GM19239 (cell line): ENCODE data around the gene TAS2R40.
"Not testable (repeated sequence)": the region's sequence is repeated elsewhere in the genome, so short reads cannot be mapped to it uniquely, and the experiment has no call there.

Experiments
- DNase-seq: peaks from one replicate; pipeline ENCODE4 v3.0.0; 2011; ENCODE audit warnings: low spot score; ENCODE audit not compliant: insufficient read length
- FAIRE-seq: peaks from 2 replicates; lab custom pipeline; 2011; peaks lifted over from hg19 to GRCh38; lab: Jason Lieb, UNC

TAS2R40 gene

DNA sequence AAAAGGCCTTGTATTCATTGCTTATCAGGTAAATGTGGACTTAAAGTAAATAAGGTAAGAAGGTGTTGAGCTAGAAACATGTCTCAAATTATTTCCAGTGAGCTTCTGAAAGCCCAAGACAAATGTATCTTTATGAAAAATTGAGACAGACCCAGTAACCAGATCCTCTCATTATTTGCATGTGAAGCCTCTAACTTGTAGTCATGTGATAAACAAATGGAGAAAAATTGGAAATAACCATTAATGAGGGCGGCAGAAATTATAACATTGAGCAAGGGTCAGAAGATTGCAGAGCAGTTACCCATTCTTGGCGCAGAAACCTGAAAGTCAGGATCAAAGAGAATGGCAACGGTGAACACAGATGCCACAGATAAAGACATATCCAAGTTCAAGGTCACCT, at the start of gene TAS2R40:
Gene TAS2R40, plus strand, starts transcription at position 301 of the 400 bp plus-strand sequence. Its CDS starts 42 bp downstream, at position 343.
- FAIRE-seq (no peak), DNase-seq (no peak)

DNA sequence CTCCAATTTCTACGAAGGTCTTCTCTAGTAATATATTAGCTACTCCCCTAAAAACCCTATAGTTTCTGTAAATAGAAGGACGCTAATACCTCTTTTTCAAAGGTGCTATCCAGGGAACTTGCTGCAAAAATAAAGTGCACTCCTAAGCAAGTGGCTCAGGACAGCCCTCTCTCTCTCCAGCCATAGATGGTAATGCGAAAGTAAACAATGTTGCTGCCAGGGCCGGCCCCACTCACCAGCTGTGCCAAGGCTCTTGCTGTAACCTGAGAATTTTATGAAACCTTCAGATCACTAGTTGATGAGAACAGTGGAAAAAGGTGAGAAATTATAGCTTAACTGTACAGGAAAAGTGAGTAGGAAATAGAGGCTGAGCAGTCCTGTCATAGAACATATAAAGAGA, 49.5 kb upstream of the TAS2R40 start:
- no peak for DNase-seq
- no peak for FAIRE-seq

DNA sequence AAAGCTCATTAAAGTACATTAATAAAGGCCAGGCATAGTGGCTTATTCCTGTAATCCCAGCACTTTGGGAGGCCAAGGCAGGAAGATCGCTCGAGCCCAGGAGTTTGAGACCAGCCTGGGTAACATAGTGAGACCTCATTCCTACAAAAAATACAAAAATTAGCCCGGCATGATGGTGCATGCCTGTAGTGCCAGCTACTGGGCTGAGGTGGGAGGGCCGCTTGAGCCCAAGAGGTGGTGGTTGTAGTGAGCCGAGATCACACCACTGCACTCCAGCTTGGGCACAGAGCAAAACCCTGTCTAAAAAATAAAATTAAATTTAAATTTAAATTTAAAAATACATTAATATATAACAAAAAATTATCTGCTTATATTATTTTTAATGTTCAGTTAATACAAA, 45.7 kb upstream of the TAS2R40 start:
- FAIRE-seq = no peak
- no peak for DNase-seq

DNA sequence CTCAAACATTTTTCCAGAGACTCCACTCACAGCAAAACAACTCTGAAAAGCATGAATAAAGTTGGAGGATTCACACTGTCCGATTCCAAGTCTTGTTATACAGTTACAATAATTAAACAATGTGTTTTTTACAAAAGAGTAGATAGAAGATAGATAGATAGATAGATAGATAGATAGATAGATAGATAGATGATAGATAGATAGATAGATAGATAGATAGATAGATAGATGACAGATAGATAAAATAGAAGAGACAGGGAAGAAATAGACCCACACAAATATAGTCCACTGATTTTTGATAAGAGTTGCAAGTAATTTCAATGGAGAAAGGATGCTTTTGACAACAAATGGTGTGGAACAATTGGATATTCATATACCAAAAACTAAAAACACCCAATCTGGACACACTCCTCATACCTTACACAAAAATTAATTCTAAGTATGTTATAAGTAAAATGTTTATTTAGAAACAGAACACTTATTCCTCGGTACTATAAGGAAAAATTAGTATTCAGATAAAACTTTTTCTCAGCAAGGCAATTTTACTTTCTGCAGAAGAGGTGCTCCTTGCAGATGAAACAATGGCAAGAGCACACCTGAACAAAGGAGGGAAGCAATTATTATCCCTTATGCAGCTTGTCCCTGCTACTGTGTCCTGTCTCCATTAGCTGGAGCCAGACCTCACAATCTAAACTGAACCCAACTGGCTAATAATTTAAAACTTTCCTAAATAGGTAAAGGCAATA, 44.3 kb upstream of the TAS2R40 start:
- DNase-seq (no peak), FAIRE-seq (no peak)

DNA sequence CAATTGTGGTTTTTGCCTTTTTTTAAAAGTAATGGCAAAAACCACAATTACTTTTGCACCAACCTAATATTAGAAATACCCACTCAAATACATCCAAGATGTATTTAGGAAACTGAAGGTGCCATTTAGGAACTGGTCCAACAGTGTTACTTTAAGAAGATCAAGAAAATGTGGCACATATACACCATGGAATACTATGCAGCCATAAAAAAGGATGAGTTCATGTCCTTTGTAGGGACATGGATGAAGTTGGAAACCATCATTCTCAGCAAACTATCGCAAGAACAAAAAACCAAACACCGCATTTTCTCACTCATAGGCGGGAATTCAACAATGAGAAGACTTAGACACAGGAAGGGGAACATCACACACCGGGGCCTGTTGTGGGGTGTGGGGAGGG, 41.1 kb upstream of the TAS2R40 start:
- not testable (repeated sequence) for DNase-seq, FAIRE-seq

DNA sequence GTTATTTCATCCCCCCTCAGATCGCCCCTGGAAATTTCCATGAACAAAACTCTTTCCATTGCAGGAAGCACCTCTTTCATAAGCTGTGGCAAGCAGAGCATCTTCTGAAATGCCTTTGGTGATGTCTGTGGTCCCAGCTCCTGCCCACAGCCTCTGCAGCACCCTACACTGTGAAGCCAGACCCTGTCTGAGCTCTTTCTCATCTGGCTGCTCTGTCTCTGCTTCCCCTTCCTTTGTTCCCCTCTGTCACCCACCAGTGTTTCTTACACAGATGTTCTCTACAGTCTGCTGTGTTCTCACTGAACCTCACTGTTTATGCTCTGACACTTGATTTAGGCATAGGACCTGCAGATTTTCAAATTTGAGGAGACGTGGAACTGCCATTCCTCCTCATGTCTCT, 40.5 kb upstream of the TAS2R40 start:
- FAIRE-seq = no peak
- DNase-seq = no peak

DNA sequence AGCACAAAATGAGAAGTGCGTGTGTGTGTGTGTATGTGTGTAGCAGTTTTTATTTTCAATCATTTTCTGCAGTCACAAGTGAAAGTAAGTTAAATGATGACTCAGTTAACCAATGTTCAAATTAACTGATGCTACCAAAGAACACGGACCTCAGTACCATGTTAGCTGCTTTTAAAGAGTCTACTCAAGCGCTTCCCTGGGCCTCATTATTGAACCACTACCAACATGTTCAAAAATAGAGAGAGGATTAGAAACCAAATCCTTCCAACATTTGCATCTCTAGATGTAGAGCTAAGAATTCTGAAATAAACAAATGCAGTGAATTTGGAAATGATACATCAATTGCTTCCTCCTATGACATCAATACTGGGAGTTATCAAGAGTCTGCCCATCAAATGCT, 38.8 kb upstream of the TAS2R40 start, which contains the start of gene TAS2R39:
Gene TAS2R39, plus strand, starts transcription at position 396 of the 400 bp plus-strand sequence. Its CDS starts 0 bp downstream, at position 396.
- FAIRE-seq = no peak
- no peak for DNase-seq

DNA sequence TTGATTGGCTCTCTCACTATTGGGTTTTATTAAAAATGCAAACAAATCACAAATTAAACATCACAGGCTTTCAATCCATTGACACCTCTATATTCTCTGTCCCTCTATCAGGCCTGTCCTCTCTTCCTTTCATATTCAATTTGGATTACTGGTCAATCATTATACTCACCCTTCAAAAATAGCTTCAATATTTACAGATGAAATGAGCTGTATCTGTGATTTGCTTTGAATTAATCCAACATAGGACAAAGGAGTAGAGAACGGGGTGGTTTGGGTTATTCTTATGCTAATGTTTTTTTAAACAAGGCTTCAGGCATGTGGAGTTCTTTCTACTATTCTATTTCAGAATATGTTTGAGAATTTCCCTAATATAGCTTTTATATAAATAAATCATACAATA, 36.3 kb upstream of the TAS2R40 start:
- DNase-seq (no peak), FAIRE-seq (no peak)

DNA sequence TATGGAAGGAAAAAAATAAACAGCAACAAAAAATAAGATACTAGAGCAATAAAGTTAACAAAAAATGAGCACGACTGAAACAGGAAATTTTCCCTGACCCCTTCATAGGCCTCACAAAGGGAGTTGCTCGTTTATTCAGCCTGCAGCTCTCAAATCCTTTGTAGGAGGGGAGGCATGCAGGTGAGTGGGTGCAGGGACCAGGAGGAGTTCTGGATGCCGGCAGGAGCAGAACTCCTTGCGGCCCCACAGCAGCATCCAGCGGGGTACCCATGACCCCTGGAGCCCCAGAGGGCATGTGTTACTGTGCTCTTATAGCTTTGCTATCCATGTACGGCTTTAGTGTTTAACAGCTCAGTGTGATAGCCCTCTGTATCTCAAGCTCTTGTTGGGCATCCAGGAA, 32.8 kb upstream of the TAS2R40 start:
- FAIRE-seq = no peak

DNA sequence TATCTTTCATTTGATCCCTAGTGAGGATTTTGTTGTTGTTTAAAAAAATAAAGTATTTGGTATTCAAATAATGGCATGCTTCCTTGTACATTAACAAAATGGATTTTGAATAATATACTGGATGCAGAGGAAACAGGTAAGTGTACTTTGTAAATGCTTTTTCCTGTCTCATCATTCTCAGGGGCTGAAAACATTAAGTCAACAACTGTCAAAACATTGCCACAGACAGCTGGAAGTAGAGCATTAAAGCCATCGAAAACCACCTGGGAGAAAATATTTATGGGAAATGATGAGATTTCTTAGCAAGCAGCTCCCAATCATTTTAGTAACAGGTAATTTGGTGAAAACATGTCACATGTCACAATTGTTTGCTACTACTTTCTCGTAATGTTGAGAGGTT, 28.0 kb upstream of the TAS2R40 start:
- no peak for FAIRE-seq

More for the DNA sequence above, 32.8 kb upstream of the TAS2R40 start:
- DNase-seq = no peak

DNA sequence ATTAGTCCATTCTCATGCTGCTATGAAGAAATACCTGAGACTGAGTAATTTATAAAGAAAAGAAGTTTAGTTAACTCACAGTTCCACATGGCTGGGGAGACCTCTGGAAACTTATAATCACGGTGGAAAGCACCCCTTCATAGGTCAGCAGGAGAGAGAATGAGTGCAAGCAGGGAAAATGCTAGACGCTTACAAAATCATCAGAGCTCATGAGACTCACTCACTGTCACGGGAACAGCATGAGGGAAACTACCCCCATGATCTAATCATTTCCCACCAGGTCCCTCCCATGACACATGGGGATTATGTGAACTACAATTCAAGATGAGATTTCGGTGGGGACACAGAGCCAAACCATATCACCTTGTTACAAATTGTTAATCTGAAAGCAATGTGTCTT, 22.8 kb upstream of the TAS2R40 start:
- no peak for FAIRE-seq
- no peak for DNase-seq

More for the DNA sequence above, 28.0 kb upstream of the TAS2R40 start:
- DNase-seq = no peak

DNA sequence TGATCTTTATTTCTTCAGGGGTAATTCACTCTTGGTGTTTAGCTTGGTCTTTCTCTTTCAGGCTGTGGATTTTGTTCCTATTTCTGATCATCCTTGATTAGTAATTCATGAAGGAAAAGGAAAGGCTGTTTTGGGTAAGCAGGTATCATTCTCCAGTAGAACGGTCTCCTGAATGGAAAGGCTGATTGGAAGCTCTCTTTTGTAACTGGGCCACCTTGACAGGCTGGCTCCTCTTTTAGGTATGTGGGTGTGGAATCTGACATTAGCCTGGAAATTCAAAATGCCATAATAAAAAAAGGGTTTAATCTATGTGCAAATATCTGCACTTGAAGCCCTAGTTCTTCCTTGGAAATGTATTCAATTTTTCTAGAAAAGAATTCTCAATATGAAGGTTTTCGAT, 19.7 kb upstream of the TAS2R40 start:
- no peak for DNase-seq
- no peak for FAIRE-seq

DNA sequence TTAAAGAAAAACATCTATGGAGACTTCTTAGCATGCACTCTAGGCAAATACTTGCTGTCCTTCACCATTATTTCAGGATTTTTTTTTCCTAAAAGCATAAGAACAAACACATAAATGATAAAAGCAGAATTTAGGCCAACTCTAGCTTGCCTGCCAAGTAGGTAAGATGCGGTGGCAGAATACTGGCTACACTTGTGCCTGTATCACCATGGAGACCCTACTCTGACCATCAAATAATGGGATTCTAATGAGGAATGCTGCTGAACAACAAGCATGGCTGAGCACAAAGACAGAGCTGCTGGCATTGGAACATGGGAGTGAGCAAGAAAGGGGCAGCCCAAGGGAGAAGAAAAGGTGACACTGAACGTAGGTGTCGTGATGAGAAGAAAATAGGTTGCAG, 18.5 kb upstream of the TAS2R40 start:
- FAIRE-seq (no peak), DNase-seq (no peak)

DNA sequence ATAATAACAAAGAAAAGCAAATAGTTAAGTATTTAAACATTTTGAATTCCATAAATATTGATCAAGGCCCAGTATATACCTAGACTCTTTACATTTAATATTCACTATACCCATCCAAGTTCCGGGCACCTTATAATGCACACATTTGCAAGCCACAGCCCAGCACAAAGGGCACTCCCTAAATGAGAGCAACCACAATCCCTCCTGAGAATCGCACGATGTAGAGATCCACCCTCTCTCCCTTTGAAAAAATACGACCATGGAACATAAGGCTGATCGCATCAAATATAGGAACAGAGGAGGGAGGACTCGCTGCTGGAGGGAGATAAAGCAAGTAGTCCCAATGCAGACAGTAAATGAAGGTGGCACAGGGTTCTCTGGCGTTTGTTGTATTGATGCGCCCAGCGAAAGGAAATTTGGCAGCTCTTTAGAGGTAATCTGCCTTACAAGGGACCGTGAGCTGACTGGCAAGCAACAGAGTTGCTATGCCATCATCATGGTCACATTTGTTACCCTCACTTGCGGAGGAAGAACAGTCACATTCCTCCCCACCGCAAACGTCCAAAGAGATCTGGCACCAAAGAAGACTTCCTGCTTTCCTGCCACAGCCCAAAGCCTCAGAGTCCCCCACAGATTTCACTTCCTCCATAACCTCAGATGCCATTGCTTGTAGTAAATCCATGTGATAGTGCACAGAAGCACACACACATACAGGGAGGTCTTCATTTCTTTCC, 16.1 kb upstream of the TAS2R40 start:
- FAIRE-seq = peak; percentile 86
- peak; percentile 16 for DNase-seq

DNA sequence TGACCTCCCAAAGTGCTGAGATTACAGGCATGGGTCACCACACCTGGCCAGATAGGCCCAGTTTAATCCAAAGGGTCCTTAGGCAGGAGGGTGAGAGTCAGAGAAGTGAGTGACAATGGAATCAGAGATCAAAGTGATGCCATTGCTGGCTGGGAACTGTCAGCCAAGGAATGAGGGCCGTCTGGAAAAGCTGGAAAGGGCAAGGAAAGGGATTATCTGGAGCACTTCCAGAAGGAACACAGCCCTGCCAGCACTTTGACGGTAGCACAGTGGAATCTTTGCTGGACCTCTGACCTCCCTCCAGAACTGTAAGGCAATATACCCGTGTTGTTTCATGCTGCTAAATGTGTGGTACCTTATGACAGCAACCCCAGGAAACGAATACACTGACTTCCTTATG, 11.3 kb upstream of the TAS2R40 start:
- DNase-seq (no peak), FAIRE-seq (no peak)

DNA sequence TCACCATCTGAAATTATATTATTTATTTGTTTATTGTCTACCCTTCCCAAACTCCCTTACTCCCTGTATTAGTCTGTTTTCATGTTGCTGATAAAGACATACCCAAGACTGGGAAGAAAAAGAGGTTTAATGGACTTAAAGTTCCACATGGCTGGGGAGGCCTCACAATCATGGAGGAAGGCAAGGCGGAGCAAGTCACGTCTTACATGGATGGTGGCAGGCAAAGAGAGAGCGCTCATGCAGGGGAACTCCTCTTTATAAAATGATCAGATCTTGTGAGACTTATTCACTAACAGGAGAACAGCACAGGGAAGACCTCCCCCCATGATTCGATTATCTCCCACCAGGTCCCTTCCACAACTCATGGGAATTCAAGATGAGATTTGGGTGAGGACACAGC, 8.4 kb upstream of the TAS2R40 start:
- not testable (repeated sequence) for DNase-seq, FAIRE-seq

DNA sequence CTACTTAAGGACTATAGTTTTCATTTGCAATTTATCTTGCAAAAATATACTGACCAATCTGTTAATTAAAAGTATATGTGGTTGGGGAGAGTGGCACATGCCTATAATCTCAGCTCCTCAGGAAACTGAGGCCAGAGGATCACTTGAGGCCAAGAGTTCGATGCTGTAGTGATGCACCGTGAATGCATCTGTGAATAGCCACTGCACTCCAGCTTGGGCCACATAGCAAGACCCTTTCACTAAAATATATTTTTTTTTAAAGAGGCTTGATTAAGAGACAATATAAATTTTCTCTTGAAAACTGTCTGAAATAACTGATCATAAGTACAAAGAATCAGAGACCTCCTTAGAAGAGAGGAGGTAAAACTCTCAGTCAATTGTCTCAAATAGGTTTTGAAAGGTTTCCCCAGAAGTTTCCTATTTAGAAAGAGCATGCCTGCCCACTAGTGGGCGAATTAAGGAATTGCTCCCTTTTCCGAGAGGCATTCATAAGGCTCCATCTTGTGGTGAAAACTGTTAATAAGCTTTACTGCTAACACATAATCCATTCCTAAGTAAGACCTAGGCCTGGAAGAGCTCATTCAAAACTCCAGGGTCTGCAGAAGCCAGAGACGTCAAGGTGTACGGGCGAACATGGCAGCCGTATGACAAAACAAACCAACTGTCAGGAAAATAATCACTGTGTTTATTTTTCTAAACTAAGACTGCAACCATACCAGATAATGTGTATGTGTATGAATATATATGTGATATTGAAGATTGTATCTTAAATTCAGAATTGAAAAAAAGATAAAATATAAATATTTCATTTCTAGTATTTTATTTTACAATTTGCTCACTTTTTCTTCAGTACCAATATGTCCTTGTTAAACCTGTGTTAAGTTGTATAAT, 6.8 kb upstream of the TAS2R40 start:
- peak; percentile 63 for DNase-seq
- FAIRE-seq = peak; percentile 97

DNA sequence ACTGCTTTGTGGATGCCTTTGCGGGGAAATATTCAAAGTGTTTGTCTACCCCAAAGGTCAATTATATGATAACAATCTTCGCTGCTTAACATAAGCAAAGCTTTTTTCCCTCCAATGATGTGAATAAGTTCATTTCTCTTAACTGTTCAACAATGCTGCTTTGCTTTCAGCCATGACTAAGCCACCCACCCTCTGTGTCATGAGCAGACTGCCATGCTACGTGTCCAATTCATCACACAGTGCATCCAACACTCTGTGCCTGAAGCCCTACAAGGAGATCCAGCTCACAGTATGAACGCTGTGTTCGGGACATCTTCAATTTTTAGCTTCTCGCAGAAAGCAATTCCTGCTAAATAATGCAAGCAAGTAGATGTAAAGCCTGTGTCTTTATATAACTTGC, 5.7 kb upstream of the TAS2R40 start:
- DNase-seq (no peak), FAIRE-seq (no peak)

DNA sequence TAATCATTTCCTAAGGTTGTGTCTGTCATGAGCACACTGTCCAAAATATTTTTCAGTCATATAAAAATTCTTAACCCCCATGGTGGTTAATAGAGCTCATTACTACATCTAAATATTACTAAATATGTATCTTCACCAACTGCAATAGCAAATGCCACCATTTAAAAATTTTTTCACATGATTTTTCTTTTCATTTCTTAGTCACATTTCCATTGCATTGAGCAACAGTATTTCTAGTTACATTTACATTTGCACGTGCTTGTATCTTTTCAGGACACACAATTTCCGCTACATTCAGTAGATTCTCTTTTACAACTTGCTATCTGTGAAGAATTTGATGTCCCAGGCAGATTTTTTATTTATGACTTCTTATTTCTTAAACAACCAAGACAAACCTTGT, 5.2 kb upstream of the TAS2R40 start:
- FAIRE-seq = no peak
- DNase-seq = no peak

DNA sequence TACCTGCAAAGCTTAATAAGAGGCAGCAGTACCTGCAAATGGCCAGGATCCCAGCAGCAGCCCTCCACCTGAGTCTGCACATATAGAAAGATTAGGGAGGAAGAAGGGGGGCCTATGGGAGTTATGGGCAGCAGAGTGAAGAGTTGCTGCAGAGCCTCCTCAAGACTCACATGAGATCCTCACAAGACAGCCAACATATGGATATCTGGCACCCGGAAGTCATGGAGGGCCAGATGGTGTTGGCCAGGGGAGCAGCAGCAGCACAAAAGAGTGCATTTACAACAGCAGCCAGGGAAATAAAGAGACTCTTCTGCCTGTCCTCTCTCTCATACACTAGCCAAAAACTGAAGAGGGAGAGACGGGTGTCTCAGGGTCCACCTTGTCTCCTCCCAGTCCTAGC, 4.0 kb upstream of the TAS2R40 start:
- DNase-seq (no peak), FAIRE-seq (no peak)

DNA sequence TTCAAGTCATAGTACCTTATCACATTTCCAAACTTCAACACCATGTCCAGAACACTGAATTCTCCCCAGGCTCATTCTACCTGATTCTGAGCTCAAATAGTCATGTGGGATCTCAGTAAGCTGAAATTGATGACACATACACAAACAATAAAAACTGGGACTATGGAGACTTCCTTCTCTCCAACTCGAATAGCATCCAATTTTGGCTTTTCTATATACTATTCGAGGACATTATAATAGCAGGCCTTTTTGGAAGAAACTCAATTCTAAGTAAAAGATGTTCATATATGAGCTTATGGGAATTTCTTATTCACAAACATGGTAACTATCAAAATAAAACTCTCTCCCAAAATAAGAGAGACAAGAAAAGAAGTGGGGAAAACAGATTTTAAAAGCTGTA, 551 bp upstream of the TAS2R40 start:
- no peak for FAIRE-seq

More for the DNA sequence above, 551 bp upstream of the TAS2R40 start:
- DNase-seq = no peak
